Limb (tissue), 2 donors: ENCODE measurements around the gene UBXN11.
"Not testable (repeated sequence)": the region's sequence is repeated elsewhere in the genome, so short reads cannot be mapped to it uniquely, and the experiment has no call there.

Experiments
- DNase-seq, 2 donors: peaks; one replicate each; pipeline ENCODE4 v3.0.0-alpha.2; 2016; ENCODE audit errors: extremely low spot score in 2 of 2

UBXN11 gene

DNA sequence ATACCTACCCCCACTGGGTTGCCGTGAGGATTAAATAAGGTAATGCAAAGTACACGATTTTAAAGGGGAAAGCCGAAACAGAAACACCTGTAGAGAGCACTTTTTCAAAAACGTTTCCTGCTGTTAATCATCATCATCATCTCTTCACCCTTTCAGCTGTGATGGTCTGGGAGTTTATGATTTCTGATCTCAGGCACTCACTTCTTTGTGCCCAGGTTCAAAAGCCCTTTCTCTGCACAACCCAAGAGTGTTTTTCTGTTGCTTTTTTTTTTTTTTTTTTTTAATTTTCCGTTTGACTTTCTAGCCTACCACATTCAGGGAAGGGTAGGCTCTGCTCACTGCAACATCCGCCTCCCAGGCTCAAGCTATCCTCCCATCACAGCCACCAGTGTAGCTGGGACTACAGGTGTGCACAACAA, 936 bp upstream of the UBXN11 start:
- no peak for DNase-seq

DNA sequence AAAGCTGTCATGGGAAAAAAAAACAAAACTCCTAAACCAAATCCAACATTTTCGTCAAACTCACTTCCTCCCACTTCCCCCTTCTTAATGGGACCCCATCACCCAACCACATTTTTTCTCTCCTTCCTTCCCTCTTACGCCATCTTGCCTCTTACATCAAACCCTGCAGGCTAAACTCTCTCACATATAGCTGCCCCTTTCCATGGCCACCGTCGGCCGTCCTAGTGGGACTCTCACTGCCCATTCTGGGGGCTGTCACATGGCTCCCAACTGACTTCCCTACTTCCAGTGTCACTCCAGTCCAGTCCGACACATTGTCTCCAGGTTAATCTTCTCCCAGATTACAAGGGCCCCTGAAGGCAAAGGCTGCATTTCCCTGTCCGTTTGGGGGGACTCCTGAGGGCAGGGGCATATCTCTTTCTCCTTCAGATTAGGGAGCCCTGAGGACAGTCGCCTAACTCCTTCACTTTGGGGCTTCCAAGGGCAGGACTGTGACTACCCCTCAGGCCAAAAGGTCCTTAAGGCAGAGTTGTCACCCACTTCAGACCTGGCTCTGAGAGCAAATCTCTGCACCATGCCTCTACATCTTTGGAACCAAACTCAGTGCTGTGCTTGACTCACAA, 658 bp downstream of the UBXN11 start:
- no peak for DNase-seq

DNA sequence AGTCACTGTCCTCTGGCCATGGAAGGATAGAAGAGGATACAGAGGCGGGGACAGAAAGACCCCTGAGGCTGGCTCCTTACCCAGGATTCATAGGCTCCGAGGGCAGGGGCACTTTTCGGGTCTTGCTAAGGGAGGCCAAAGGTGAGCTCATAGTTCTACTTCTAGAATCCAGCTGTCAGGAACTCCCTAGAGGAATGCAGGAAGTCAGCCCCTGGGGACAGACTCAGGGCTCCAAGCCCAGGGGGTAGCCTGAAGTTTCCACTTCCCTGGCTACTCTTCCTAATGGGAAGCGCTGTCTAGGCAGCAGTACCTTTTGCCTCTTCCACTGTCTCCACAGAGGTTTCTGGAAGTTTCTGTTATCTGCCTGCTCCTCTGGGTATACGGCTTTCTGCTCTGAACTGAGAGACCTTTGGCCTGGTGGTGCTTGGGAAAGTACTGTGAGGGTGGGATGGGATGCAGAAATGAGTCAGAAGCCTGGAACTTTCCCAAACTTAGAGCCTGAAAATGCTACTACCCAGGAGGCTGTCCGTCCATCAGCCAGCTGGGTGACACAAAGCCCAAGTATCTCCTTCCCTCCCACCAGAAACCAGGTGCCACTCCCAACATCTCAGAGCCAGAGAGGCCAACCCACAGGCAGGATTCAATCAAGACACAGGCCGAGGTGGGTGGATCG, 3.6 kb downstream of the UBXN11 start:
- no peak for DNase-seq

DNA sequence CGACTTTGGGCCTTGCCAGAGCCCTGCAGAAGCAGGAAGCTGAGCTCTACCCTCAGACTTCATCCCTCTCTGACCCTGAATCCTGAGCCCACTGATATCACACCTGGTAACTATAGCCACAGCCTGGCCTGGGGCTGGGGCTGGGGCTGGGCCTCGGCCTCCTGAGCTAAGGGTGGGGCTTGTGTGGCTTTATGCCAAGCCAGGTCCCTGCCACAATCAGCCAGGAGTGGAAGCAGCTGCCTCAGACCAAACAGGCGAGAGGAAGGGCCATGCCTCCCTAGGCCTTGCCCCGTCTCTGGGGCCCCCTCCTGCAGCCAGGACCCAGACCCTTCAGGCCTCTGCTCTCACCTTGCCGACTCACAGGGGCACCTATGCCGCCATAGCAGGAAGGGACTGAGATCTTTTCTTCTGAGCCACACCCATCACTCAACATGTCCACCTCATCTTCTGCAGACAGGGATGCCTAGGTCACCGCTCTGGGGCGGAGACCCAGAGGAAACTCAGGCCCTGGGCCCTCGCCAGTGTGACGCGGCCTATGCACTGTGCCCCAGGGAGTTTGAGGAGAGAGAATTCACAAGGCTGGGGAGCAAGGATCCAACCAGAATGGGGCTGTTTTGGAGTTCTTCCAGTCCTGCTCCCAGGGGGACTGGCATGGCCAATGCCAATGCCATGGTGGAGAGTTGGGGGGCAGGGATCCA, 5.7 kb downstream of the UBXN11 start:
- no peak for DNase-seq

DNA sequence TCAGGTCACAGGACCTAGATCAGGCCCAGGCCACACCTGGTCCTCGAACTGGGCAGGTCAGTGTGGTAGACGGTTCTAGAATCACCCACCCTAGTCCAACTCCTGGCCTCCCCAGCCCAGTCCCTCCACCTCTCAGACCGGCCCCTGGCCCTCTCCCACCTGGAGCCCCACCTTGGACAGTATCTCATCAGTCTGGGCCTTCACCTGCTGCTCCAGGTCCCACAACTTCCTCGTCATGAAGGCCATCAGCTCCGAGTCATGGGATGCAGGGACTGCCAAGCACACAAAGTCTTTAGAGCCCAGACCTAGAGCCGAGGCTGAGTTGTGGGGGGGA, 8.7 kb downstream of the UBXN11 start:
- DNase-seq: no peak

DNA sequence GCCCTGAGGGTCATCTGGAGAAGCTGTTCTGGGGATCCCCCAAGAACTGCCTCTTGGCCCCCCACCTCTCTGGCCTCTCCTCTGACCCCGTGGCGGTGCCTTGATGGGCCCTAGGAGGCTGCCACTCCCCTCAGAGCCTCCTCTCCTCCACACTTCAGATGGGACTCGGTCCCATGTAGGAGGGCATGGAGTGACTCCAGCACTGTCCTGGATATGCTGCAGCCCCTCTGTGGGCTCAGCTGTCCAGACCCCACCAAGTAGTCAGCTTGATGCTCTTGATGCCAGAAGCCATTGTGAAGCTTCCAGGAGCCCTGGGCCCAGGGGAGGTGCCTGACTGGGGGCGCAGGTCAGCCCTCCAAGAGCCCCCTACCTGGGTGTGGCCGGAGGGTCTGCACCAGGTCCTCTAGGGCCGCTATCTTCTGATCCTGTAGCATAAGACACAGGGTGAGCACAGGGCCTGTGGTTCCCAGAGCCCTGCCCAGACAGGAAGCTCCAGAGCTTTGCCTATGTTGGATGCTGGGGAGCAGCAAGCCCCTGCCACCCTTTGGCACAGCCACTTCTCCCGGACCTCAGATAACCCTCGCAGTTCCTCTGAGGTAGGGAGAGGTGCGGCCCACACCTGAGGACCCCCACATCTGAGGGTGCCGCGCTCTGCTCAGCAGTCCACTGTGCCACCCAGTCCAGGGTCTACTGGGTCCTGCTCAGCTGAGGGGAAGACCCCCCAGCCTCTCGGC, 9.2 kb downstream of the UBXN11 start:
- DNase-seq: no peak

DNA sequence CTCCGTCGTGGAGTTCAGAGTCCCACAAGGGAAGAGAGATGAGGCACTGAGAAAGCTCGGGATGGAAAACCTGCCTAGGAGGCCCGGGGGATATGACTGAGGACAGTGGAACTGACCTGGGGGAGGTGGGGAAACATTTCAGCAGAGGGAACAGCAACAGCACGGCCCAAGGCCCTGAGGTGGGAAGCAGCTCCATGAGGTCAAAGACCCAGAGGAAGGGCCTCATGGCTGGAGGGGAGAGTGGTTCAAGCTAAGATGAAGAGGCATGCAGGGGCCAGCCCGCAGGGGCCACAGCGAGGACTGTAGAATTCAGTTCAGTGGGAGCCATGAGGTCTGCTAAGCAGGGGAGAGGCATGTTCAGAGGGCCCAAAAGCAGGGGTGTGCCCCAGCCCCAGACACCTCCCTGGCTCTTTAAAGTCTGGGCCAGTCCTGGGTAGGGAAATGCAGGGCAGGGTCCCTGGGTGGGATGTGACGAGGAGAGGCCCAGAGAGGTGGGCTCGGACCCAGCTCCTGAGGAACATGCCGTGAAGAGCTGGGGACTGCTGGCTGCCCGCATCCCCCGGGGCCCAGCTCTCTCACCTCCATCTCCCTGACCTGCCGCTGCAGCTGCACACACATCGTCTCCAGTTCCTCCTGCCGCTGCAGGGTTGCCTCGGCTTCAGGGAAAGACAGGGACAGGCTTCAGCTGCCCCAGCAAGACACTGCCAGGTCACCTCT, 9.9 kb downstream of the UBXN11 start:
- no peak for DNase-seq

DNA sequence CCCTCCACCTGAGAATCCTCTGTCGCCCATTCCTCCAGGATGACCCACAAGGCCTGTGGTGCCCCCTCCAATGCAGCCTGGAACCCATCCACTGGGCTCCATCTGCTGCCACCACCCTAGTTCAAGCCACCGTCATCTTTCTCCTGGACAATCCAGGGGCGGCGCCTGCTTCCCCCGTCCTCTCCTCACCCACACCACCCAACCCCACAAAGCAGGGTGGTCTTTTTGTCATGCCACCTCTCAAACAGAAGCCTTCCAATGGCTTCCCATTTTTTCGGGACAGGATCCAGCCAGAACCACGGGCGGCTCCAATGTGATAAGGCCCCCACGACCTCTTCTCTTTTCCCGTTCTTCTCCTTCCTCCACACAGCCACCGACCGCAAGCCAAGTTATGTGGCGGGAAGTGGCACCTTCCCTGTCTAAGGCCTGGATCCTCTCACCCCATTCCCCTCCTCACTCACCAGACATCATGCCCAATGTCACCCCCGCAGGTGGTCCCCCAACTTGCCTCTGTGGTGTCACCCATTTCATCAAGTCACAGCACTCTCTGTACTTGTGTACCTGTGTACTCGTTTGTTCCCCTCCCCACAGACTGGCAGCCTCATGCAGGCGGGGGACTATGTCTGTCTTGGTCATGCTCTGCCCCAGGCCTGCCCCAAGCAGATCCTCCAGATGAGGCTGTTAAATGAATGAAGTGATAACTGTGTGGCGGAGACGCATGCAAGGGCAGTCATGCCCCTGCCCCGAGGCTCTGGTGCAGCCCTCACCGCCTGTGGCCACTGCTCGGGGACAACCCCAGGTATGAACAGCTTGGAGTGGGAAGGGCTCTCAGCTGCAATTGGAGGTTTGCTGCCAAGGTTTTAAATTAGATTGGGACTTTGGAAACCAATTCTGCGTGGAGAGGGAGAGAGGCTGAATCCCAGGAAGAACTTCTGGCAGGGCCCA, 11.0 kb downstream of the UBXN11 start:
- DNase-seq: no peak

DNA sequence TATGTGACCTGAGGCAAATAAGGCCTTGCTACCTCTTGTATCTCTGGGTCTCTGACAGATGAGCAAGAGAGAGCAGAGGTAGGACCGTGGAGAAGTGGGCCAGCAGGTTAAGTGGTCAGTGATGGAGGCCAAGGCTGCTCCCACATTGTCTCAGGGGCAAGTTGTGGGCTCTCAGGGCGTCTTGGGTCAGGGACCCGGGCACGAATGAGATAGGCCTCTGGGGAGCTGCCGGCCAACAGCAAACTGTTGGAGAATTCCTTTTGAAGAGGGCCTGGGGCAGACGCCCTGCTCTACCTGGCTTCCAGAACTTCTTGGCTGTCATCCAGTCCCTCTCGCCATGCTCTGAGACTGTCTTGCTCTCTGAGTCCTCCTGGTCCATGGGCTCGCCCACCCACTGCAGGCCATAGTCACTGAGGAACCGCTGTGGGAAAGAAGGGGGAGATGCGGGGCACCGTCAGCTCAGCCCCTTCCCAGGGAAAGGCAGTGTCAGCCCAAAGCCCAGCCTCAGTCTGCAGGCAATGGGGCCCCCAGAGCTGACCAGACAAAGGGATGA, 12.4 kb downstream of the UBXN11 start:
- no peak for DNase-seq

DNA sequence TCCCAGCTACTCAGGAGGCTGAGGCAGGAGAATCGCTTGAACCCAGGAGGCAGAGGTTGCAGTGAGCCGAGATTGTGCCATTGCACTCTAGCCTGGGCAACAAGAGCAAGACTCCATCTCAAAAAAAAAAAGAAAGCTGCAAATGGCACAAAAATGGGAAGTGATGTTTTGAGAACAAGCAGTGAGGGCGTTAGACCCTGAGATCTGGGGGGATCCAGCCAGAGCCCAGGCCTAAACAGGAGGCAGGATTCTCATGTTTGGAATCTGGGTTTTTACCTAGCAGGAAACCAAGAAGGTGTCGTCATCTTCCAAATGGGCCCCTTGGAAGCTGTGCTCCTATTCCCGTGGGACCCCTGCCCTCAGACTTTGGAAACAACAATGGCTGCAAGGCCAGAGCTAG, 13.7 kb downstream of the UBXN11 start:
- not testable (repeated sequence) for DNase-seq

DNA sequence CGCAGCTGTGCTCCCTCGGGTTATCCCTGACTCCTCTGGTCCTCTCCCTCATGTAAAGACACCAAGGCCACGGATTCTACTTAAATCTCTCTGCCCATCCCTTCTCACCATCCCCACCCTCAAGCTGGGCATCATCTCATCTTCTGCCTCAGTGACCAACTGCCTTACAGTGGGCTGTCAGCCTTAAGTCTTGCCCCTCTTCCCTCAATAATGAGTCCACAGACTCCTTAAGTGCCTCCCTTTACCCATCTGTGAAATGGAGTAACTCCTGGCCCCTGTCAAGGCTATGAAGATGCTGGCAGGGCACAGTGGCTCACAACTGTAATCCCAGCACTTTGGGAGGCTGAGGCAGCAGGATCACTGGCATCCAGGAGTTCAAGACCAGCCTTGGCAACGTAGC, 14.5 kb downstream of the UBXN11 start:
- DNase-seq: no peak

DNA sequence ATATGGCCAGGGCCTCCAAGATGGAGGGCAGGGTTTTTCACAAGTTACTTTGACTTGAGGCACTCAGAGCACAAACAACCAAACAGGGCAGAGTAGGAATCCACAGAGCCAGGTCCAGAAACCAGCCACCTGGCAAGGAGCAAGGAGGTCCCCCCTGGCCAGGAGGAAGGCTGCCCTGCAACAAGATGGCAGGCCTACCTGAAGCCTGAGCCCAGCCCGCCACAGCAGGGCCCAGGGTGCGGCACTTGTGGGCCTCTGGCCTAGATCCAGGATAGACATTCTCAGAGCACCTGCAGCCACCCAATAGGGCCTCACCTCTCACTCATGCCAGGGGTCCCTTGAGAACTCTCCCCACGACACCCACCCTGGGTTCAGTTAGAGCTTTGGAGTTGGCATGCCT, 15.0 kb downstream of the UBXN11 start:
- DNase-seq: no peak

DNA sequence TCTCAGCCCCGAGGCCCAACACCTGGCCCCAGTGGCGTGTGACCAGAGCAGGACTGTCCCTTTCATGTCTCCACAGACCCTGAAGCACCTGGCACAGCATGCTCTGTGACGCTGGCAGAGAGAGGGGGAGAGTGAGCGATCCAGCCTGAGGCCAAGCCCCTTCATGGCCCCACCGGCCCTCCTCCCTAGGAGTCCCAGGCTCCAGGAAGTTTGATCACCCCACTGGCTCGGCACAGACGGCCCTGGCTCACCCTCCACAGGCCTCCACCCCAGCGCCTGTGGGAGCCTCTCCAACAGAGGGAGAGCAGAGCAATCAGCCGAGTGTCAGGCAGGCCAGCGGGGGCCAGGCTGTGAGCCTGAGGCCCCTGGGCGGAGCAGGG, 15.6 kb downstream of the UBXN11 start:
- no peak for DNase-seq

DNA sequence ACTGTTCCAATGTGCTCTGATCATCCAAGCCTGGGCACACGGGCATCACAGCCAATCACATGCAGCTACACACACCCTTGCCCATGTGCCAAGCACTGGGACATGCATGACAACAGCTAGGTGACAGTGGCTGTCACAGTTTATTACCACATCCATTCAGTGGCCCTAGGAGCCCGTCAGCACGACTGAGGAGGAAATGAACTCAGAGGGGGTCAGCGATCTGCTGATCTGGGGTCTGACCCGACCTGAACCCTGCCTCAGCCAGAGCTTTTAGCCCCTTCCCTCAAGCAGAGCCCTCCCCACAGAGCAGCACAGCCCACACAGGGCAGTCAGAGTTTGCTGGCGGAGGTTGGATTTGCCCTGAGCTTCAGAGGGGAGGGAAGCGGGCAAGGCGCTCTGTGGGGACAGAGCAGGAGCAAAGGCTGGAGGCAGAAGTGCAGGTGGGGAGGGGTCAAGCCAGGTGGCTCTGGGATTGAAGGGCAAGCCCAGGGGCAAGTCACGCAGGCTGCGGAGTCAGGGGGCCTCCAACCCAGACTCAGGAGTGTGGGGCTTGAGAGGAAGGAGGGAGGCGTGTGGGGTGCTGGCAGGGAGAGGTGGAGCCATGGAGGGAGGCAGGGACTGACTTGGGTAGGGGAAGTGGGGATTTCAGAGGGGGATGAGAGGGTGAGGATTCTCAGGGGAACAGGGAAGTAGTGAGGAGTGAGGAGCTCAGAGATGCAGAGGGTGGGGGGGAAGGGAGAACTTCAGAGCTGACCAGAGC, 16.1 kb downstream of the UBXN11 start:
- no peak for DNase-seq

DNA sequence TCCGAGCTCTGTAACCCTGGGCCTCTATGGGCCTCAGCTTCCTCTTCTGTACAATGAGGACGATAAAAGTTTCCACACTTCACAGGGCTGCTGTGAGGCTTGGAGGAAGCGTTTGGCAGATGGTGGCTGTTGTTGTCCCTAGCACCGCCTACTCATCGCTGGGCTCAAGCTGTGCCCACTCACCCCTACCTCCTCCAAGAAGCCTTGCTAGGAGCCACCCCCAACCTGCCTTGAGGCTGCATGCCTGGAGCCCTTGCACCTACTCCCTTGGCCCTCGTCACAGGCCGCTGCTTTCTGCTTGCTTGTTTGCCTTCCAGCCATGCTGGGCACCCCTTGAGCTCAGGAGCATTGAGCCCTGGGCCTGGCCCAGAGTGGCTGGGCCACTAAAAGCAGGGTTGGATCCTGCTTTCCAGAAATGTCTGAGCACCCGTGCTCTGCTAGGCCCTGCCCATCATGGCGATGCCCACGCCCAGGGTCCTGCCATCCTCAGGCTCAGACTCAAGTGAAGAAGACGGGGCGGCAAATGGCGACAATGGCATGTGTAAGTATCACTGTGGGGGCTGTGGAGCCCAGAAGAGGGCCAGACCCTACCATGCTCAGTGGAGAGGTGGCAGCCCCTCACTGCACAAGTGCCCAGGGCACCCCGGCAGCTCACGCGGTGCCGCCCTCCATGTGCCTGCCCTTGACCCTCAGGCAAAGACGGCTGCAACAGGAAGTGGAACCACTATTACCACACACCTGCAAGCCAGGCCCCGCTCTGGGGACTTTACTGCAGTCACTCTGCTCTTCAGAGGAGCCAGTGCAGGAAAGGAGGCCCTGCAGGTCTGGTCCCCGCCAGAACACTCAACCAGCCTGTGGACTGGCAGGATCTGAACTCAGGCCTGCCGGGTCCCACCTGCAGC, 17.0 kb downstream of the UBXN11 start:
- DNase-seq: no peak

DNA sequence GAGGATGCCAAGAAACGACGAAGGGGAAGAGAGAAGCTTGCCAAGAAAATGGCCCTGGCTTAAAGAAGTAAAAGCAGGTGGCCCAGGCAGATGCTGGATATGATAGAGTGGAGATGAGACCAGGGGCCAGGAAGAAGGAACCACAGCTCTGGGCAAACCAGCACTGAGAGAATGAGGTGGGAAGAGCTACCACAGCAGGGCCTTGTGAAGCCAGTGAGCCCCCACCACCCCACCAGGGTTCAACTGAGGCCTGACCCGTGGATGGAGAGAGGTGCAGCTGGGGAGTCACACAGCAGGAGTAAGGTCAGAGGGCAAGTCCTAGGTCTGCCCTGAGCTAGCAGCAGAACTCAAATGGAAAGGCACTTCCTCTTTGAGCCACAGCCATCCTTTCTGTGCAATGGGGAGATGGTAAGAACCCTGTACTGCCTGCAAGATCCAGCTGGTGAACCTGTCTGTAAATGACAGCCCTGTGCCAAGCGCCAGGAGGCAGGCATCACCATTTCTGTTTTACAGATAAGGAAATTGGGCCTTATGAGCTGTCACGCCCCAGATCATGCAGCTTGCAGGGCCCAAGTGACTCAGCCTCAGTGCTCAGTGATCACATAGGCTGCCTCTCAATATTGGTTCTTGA, 18.0 kb downstream of the UBXN11 start:
- no peak for DNase-seq

DNA sequence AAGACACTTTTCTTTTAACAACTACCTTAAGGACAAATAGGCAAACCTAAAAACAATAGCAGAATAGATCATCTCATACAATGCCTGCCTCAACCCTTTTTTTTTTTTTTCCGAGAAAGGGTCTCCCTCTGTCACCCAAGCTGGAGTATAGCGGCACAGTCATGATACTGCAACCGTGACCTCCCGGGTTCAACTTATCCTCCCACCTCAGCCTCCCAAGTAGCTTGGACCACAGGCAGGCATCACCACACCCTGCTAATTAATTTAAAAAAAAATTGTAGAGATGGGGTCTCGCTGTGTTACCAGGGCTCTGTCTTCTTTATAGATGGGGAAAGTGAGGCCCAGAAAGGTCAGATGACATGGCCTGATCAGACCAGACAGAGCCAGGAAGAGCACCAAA, 18.6 kb downstream of the UBXN11 start:
- DNase-seq: no peak
